Activated CD4-positive, alpha-beta T cell treated with anti-CD3 and anti-CD28 coated beads, Interleukin-2, amount 10 ng/mL, durations not matched to agents 24 days and 14 days (primary cell): ENCODE measurements around the gene SPINT2. TPM values are rescaled to one million over a fixed set of nuclear protein-coding genes. Genes with fewer than 3 reads are reported as not detected.

Source experiments
- DNase-seq: peaks from one replicate; pipeline ENCODE4 v3.0.0; 2022
- H3K27ac Mint-ChIP-seq: one replicate; pipeline ENCODE4 v1.8.0; 2022; ENCODE audit warnings: mild to moderate bottlenecking, mixed read lengths
- H3K27me3 Mint-ChIP-seq: one replicate; pipeline ENCODE4 v1.8.0; 2022; ENCODE audit warnings: mixed read lengths
- H3K36me3 Mint-ChIP-seq: one replicate; pipeline ENCODE4 v1.8.0; 2022; ENCODE audit warnings: low read depth, mild to moderate bottlenecking, mixed read lengths
- H3K4me1 Mint-ChIP-seq: one replicate; pipeline ENCODE4 v1.8.0; 2021; ENCODE audit warnings: mixed read lengths
- H3K4me3 Mint-ChIP-seq: one replicate; pipeline ENCODE4 v1.8.0; 2022; ENCODE audit warnings: mild to moderate bottlenecking, moderate library complexity, mixed read lengths
- H3K9me3 Mint-ChIP-seq: one replicate; pipeline ENCODE4 v1.8.0; 2021; ENCODE audit warnings: mixed read lengths
- intact Hi-C: fragments of 100-400 bp; cut with micrococcal nuclease; formaldehyde crosslinking; loops from one replicate; pipeline ENCODE4 v1.15.1; 2023
- total RNA-seq: library from RNA; stranded (reverse); gene quantifications from 2 replicates; pipeline ENCODE4 v1.2.3, GENCODE V29; 2022

Gene SPINT2
- total RNA-seq, 1 donor from 2014 or later, result 70.7 TPM

- no peak overlapping the region for H3K4me3 Mint-ChIP-seq
- no peaks in the 10 kb centered on the region for H3K27me3 Mint-ChIP-seq
- intact Hi-C loops, result no loop called here
- peak overlapping the region; percentile 29 for H3K27ac Mint-ChIP-seq
- DNase-seq, result no peak
- H3K36me3 Mint-ChIP-seq, result peaks cover 10% of the 10 kb centered on the region
- no peaks in the 10 kb centered on the region for H3K9me3 Mint-ChIP-seq
- peaks cover 20% of the 10 kb centered on the region for H3K4me1 Mint-ChIP-seq
Observed at GRCh38 chr19:38284422-38284821, 20.0 kb downstream of the SPINT2 start.

- peaks cover 12% of the 10 kb centered on the region for H3K36me3 Mint-ChIP-seq
- DNase-seq, result no peak
Observed at GRCh38 chr19:38285567-38285966, 21.2 kb downstream of the SPINT2 start.

GRCh38 chr19:38287604-38288003 is 23.2 kb downstream of the SPINT2 start:
- Mint-ChIP-seq H3K27ac (no peak overlapping the region), H3K36me3 (peaks cover 16% of the 10 kb centered on the region), H3K4me1 (peaks cover 6% of the 10 kb centered on the region), H3K4me3 (no peak overlapping the region), H3K27me3 (no peaks in the 10 kb centered on the region), H3K9me3 (no peaks in the 10 kb centered on the region)
- intact Hi-C loops, result no loop called here
- no peak for DNase-seq

More at GRCh38 chr19:38285567-38285966, 21.2 kb downstream of the SPINT2 start:
- Mint-ChIP-seq H3K4me1 (peaks cover 20% of the 10 kb centered on the region), H3K27me3 (no peaks in the 10 kb centered on the region), H3K4me3 (no peak overlapping the region), H3K27ac (no peak overlapping the region), H3K9me3 (no peaks in the 10 kb centered on the region)
- intact Hi-C loops, result no loop called here

GRCh38 chr19:38288123-38288855 is 23.9 kb downstream of the SPINT2 start:
- Mint-ChIP-seq H3K36me3 (peaks cover 16% of the 10 kb centered on the region), H3K4me1 (peaks cover 2% of the 10 kb centered on the region), H3K27me3 (no peaks in the 10 kb centered on the region), H3K27ac (no peak overlapping the region), H3K4me3 (no peak overlapping the region), H3K9me3 (no peaks in the 10 kb centered on the region)
- no peak for DNase-seq
- intact Hi-C loops, result no loop called here

- H3K9me3 Mint-ChIP-seq, result no peaks in the 10 kb centered on the region
- H3K4me3 Mint-ChIP-seq, result no peak overlapping the region
- intact Hi-C loops, result no loop called here
- no peaks in the 10 kb centered on the region for H3K4me1 Mint-ChIP-seq
- no peaks in the 10 kb centered on the region for H3K27me3 Mint-ChIP-seq
- DNase-seq, result no peak
- peaks cover 14% of the 10 kb centered on the region for H3K36me3 Mint-ChIP-seq
- no peak overlapping the region for H3K27ac Mint-ChIP-seq
Observed at GRCh38 chr19:38289955-38290354, 25.6 kb downstream of the SPINT2 start.

- no peaks in the 10 kb centered on the region for H3K9me3 Mint-ChIP-seq
- no peaks in the 10 kb centered on the region for H3K4me1 Mint-ChIP-seq
- H3K27me3 Mint-ChIP-seq, result no peaks in the 10 kb centered on the region
- DNase-seq, result no peak
- H3K27ac Mint-ChIP-seq, result no peak overlapping the region
- H3K4me3 Mint-ChIP-seq, result no peak overlapping the region
- H3K36me3 Mint-ChIP-seq, result peaks cover 14% of the 10 kb centered on the region
- intact Hi-C loops, result no loop called here
Observed at GRCh38 chr19:38290631-38291147, 26.3 kb downstream of the SPINT2 start.

GRCh38 chr19:38291855-38292254 is 27.5 kb downstream of the SPINT2 start:
- Mint-ChIP-seq H3K4me1 (no peaks in the 10 kb centered on the region), H3K9me3 (no peaks in the 10 kb centered on the region), H3K27ac (no peak overlapping the region), H3K27me3 (no peaks in the 10 kb centered on the region), H3K4me3 (no peak overlapping the region), H3K36me3 (peaks cover 10% of the 10 kb centered on the region)
- intact Hi-C loops, result no loop called here
- DNase-seq, result no peak

GRCh38 chr19:38293281-38293680 is 28.9 kb downstream of the SPINT2 start:
- peaks cover 9% of the 10 kb centered on the region for H3K36me3 Mint-ChIP-seq
- intact Hi-C loops, result no loop called here
- no peak for DNase-seq
- H3K9me3 Mint-ChIP-seq, result no peaks in the 10 kb centered on the region
- H3K27ac Mint-ChIP-seq, result no peak overlapping the region
- no peaks in the 10 kb centered on the region for H3K27me3 Mint-ChIP-seq
- H3K4me3 Mint-ChIP-seq, result no peak overlapping the region
- no peaks in the 10 kb centered on the region for H3K4me1 Mint-ChIP-seq

GRCh38 chr19:38294090-38294489 is 29.7 kb downstream of the SPINT2 start:
- H3K27ac Mint-ChIP-seq, result no peak overlapping the region
- no peaks in the 10 kb centered on the region for H3K4me1 Mint-ChIP-seq
- intact Hi-C loops, result no loop called here
- no peak overlapping the region for H3K4me3 Mint-ChIP-seq
- no peaks in the 10 kb centered on the region for H3K27me3 Mint-ChIP-seq
- DNase-seq, result no peak
- peaks cover 7% of the 10 kb centered on the region for H3K36me3 Mint-ChIP-seq
- H3K9me3 Mint-ChIP-seq, result no peaks in the 10 kb centered on the region

- H3K4me3 Mint-ChIP-seq, result no peak overlapping the region
- no peaks in the 10 kb centered on the region for H3K9me3 Mint-ChIP-seq
- H3K36me3 Mint-ChIP-seq, result no peaks in the 10 kb centered on the region
- intact Hi-C loops, result no loop called here
- H3K4me1 Mint-ChIP-seq, result no peaks in the 10 kb centered on the region
- DNase-seq, result no peak
- no peaks in the 10 kb centered on the region for H3K27me3 Mint-ChIP-seq
- H3K27ac Mint-ChIP-seq, result no peak overlapping the region
Observed at GRCh38 chr19:38298821-38299680, 34.7 kb downstream of the SPINT2 start.

- H3K27me3 Mint-ChIP-seq, result no peaks in the 10 kb centered on the region
Observed at GRCh38 chr19:38303517-38304351, 39.4 kb downstream of the SPINT2 start, which contains the start of gene C19orf33. C19orf33 (plus strand) TSS chr19:38304251; CDS start chr19:38304262, 11 bp downstream.

GRCh38 chr19:38304352-38304865 is 40.0 kb downstream of the SPINT2 start:
- no peak for DNase-seq
- H3K4me3 Mint-ChIP-seq, result no peak overlapping the region

More at GRCh38 chr19:38303517-38304351, 39.4 kb downstream of the SPINT2 start, which contains the start of gene C19orf33:
- Mint-ChIP-seq H3K9me3 (no peaks in the 10 kb centered on the region), H3K4me3 (no peak within 1 kb of the TSS), H3K4me1 (no peaks in the 10 kb centered on the region), H3K36me3 (peaks cover 13% of the 10 kb centered on the region), H3K27ac (no peak within 1 kb of the TSS)
- no peak for DNase-seq
- intact Hi-C loops, result no loop called here

GRCh38 chr19:38304866-38305429 is 40.6 kb downstream of the SPINT2 start:
- Mint-ChIP-seq H3K36me3 (peaks cover 16% of the 10 kb centered on the region), H3K4me1 (no peaks in the 10 kb centered on the region), H3K27me3 (no peaks in the 10 kb centered on the region), H3K9me3 (no peaks in the 10 kb centered on the region), H3K4me3 (no peak overlapping the region), H3K27ac (no peak overlapping the region)
- DNase-seq, result no peak
- intact Hi-C loops, result no loop called here

More at GRCh38 chr19:38304352-38304865, 40.0 kb downstream of the SPINT2 start:
- Mint-ChIP-seq H3K9me3 (no peaks in the 10 kb centered on the region), H3K4me1 (no peaks in the 10 kb centered on the region), H3K27me3 (no peaks in the 10 kb centered on the region), H3K27ac (no peak overlapping the region), H3K36me3 (peaks cover 13% of the 10 kb centered on the region)
- intact Hi-C loops, result no loop called here
